HUDEP-2 (cell line): ENCODE results near the gene RHBDL1.

Experiments
- DNase-seq, 76 experiments: peaks; one replicate each; lab custom pipeline; 2025; ENCODE audit not compliant: unreplicated experiment in 76 of 76; lab: John Stamatoyannopoulos, UW

The RHBDL1 gene

GRCh38 chr16:716768-717325, 41.4 kb downstream of the RHBDL1 start:
- no peak for DNase-seq

- DNase-seq: no peak
Observed at GRCh38 chr16:717450-718245, 42.2 kb downstream of the RHBDL1 start.

DNA sequence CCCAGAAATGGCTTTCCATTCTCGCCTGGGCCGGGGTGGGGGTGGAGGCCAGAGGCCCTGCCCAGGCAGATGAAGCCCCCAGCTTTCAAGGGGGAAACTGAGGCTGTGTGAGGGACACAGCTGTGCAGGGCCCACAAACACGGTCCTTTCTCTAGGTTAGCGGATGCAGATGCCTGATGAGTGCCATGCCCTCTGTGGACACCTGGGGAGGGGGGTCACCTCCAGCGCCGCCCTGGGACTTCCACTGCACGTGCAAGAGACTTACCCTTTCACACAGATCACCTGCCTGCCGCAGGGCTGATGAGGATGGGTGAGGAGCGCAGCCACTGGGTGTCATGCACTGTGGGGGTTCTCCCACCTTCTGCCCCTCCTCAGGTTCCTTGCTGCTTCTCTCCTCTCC, 42.9 kb downstream of the RHBDL1 start:
- DNase-seq: no peak

GRCh38 chr16:718922-719321, 43.5 kb downstream of the RHBDL1 start:
- DNase-seq: no peak

GRCh38 chr16:719815-720446, 44.5 kb downstream of the RHBDL1 start:
- peak in 18 of 76 experiments; percentile 13 to 45 (median 30) for DNase-seq

DNA sequence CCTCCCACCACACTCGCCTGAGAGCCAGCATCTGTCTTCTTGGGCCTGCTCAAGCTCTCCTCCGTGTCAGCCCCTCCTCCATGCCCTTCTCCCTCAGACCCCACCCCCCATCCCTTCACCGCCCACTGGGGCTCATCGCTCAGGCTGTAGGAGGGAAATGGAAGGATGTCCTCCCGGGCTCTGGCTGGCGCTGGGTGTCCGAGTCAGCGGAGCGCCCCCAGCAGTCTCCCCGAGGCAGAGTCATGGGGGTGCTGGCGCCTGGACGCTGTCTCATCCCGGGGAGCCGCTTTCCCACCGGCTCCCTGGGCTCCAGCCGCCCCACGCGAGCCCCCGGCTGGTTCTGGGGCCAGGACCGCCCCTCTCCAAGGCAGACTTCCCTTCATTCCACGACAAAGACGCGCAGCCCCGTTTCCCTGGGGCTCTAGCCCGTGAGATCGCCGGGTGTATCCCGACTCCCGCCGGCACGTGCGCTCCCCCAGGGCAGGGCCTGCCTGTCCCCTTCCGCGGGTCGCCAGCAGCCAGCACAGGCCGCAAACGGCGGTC, 45.0 kb downstream of the RHBDL1 start:
- peak in 55 of 76 experiments; percentile 17 to 96 (median 50) for DNase-seq

- peak in 73 of 76 experiments; percentile 43 to 96 (median 82) for DNase-seq
Observed at GRCh38 chr16:720990-721764, 45.7 kb downstream of the RHBDL1 start, which contains the start of gene ANTKMT. ANTKMT (plus strand) TSS chr16:721146; CDS start chr16:721275, 129 bp downstream.

- no peak for DNase-seq
Observed at GRCh38 chr16:721765-722540, 46.5 kb downstream of the RHBDL1 start.

DNA sequence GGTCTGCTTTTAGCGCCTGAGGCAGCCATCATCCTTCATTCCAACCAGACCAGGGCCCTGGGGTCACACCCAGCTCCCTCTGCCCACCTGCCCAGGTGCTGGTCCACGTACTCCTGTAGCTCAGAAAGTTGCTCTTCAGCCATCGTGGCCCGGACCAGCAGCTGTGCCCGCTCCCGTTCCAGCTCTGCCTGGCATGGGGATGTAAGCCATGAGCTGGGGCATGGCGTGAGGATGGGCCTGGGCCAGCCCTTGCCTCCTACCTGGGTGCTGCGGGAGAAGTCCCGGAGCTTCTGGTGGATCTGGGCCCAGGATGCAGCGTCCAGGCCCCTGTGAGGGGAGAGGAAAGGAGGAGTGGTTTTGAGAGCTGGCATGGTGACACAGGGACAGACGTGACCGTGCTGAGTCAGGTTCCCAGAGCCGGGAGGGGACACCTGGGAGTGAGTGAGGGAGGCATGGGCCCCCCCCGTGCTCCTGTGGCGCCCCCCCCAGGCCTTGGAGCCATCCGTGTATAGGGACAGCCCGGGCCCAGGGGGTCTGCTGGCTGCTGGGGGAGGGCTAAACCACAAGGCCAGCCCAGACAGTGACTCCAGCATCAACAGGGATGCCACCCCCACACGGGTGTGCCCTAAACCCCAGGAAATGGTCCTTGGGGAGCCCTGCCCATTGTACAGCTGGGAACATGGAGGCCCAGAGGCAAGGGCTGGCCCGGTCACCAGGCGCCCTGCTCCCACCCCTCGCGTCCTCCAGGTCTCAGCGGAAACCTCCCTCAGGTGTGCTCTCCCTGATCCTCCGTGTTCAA, 47.6 kb downstream of the RHBDL1 start:
- peak in 1 of 76 experiments; percentile 27 for DNase-seq

- no peak for DNase-seq
Observed at GRCh38 chr16:723695-724094, 48.2 kb downstream of the RHBDL1 start.

GRCh38 chr16:724188-725040, 48.9 kb downstream of the RHBDL1 start:
- DNase-seq: no peak

DNA sequence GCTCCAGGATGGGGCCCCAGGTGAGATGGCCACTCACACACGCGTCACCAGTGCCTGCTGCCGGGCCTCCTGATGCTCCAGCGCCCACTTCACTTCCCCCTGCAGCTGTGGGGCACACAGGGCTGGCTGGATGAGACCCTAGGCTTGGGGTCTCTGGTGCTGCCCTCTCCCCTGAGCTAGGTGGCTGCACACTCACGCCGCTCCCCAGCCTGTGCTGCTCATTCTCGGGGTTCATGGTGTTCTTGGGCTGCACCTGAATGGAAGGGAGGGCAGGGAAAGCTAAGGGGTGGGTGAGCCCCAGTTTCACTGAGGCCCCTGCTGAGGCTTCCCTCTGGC, 49.5 kb downstream of the RHBDL1 start:
- no peak for DNase-seq

DNA sequence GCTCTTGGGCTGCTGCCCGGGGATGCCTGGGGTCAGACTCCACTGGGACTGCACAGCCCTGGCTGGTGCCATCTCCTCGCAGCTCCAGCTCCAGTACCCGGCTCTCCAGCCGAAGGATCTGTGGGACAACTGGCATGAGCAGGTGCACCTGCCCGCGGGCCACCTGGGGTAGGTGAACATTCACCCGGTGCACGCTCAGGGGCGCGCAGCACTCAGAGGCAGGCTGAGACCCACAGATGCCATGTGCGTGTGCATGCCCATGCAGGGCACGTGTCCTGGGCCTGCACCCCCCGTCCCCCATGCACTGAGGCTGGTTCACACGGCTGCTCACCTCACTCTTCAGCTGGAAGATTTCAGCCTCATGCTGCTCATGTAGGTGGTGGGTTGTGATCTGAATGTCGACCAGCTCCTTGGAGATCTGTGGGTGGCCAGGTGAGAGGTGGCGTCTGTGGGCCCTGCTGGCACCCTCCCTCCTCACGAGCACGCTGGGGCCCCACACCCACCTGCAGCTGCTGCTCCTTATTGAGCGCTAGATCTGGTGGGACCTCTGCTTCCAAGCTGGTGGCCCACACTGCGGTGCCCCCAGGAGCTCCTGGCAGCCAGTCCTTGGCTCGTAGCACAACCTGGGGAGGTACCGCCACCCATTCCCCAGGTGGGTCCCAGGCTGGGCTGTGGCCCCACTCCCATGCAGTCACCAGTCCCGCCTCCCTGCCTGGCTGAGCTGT, 50.2 kb downstream of the RHBDL1 start:
- DNase-seq: no peak

DNA sequence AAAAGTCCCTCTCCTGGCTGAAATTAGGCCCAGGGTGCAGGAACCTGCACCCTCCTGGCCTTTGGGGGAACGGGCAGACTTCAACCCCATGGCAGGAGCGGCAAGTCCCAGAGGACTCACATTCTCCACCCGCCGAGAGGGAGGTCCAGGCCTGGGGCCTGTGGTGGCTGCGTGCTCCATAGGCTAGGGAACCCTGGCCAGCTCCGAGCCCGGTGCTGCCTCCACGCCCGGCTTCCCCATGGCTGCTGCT, 50.6 kb downstream of the RHBDL1 start:
- no peak for DNase-seq

- peak in 62 of 76 experiments; percentile 15 to 83 (median 61) for DNase-seq
Observed at GRCh38 chr16:726438-727290, 51.2 kb downstream of the RHBDL1 start, which contains the start of the genes CCDC78 and HAGHL. CCDC78 (minus strand) TSS chr16:726443; CDS start chr16:726367, 76 bp downstream. HAGHL (plus strand) TSS chr16:727106; CDS start chr16:727510, 404 bp downstream.

GRCh38 chr16:727291-727977, 52.0 kb downstream of the RHBDL1 start:
- peak in 26 of 76 experiments; percentile 7 to 63 (median 32) for DNase-seq
